ENCODE measurements around the gene USH2A.

USH2A gene

DNA sequence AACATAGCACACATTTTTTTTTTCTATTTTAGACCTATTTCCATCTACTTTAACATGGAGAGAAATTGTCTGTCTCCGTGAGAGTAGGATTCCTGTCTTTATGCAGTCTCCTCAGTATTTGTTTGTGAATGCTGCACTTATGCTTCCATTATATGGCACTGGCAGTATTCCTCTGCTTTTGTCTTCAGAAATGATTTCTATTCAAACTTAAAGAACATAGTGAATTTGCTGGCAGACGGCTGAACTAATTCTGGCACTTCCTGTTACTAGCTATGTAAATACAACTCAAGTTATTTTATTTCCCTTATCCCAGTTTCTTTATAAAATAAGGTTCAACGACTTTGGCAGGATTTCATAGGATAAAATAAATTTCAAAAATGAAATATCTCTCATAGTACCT is 810.9 kb downstream of the USH2A start:
- no peak for FAIRE-seq

DNA sequence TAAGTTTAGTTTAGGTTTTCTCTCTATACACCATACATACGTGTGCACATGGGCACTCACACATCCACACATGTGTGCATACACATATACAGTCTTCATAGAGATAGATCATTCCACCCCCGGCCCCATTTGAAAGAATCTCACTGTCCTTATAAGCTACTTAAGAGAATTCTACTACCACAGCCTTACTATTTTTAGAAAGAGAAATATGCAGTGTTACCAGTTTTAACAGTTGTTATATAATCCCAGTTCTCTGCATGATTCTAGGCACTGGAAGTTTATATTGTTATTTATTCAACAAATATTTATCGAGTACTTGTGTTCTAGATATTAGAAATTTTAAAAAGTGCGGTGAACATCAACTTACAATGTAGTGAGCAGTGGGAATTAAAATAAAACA is 814.6 kb downstream of the USH2A start:
- FAIRE-seq: no peak

DNA sequence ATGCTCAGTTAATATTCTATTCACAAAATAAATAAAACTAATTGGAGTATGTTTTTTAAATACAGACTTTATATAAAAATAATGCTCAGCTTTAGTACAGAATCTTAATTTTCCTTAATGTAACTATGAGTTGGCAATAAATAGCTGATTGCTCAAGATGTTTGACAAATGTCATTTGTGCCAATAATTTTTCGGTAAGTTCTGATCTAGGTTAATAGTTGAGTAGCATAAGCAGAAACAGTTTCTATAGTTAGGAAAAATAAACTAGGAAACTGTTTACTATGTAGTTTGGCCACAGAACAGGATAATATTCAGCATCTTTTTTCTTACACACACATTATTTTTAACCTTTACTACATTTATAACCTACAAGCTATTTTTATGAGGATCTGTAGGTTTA is 815.8 kb downstream of the USH2A start:
- FAIRE-seq: no peak

DNA sequence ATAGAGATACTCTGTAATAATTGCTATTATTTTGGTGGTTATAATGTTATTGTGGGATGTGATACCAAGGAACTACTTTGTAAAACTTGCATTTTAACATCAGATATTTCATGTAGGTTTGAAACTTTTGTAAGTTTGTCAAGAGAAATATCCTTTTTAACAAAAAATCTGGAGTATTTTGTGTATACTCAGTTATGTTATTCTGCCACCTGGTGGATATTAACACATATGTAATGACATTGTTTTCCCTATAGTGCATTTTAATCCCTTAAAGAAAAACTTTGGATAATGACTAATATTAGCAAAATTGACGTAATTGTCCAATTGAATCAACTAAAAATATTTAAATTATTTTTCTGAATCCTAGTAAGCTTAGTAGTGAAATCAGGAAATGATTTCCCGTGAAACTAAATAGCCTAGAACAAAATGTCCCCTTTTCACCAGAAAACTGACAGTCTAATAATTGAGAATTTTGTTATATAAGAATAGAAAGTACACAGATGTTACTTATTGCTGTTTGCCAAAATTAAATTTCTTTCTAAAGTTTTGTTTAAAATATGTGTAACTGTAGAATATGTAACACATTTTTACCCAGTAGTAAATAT is 816.6 kb downstream of the USH2A start:
- peak; percentile 95 for FAIRE-seq

DNA sequence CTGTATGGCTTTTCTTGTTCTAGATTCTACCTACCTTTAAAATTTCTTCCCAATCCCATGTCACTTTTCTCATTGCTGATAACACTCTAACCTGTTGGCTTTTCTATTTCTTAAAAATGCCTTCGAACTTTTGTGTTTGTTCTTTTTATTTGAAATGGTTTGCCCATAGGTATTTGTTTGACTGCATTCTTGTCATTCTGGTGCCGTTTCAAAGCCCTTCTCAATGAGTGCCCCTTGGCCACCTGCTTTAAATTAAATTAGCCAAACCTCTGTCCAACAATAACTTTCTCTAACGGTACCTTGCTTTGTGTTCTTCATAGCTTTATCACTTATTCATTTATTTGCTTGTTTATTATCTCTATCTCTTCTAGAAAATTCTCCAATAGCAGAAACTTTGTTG is 817.2 kb downstream of the USH2A start:
- no peak for FAIRE-seq

DNA sequence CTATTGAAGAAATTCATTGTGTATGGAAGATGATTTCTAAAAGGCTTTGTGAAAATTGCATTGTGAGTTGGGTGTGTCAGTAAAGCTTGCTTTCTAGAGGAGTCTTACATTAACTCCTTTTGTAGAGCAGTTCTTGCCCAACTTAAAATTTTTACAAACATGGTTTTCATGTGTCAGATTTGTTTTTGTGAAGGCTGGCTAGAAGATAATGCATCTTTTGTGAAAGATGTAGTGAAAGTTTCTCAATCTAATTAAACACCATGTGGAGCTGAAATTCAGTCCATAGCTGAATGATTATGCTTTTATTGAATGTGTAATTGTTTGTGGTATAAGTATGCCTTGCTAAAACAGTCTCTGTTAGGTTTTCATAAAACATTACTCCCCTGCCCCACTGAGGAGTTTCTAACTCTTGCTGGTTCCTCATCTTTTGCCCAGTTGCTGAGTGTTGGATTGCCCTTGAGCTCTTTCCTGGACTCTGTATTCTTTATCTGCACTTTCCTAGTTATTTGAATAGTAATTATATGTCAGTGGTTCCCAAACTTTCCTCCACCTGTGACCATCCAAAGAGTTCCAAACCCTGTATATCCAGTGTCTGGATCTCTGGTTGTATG is 818.1 kb downstream of the USH2A start:
- FAIRE-seq: no peak

DNA sequence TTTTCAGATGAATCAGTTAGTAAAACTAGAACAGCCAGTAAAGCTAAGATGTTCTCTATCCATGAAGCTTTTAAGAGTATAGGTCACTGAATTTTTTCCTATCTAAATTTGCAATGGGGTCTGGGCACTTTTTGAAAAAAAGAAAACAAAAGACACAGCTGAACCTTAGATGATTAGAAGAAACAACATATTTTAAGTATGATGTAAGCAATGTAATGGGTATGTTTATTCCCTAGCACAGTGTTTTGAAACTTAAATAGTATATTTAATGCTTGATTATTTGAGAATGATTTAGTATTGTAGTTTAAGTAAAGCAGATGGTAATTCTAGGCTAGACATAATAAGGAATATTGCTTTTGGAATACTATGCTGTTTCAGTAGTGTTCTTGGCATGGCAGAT is 819.9 kb downstream of the USH2A start:
- no peak for FAIRE-seq

DNA sequence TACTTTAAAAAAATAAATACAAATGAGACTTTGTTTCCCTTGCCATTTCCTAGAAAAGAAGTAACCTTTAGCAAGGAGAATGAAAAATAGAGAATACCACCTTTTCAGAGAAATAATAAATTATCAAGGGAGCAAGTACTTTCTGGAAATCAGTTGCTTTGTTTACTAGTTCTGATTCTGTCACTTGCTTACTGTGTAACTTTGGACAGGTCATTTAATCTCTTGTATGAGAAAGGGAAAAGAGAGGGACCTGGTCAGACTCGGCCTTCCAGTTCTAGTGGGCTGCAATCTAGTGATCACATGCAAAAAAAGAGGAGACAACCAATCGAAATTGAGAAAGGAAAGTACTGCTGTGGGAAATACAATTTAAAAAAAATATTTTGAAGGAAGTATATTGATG is 822.0 kb downstream of the USH2A start:
- FAIRE-seq: no peak

DNA sequence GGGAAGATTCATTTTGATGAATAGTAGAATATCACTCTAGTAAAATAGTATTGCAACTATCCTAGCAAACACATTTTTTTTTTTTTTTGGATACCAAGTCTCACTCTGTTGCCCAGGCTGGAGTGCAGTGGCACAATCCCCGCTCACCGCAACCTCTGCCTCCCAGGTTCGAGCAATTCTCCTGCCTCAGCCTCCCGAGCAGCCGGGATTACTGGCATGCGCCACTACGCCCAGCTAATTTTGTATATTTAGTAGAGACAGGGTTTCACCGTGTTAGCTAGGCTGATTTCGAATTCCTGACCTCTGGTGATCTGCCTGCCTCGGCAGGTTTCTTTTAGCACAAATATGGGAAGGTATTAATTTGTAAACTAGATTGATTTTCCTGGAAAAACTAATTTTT is 822.4 kb downstream of the USH2A start:
- no peak for FAIRE-seq

DNA sequence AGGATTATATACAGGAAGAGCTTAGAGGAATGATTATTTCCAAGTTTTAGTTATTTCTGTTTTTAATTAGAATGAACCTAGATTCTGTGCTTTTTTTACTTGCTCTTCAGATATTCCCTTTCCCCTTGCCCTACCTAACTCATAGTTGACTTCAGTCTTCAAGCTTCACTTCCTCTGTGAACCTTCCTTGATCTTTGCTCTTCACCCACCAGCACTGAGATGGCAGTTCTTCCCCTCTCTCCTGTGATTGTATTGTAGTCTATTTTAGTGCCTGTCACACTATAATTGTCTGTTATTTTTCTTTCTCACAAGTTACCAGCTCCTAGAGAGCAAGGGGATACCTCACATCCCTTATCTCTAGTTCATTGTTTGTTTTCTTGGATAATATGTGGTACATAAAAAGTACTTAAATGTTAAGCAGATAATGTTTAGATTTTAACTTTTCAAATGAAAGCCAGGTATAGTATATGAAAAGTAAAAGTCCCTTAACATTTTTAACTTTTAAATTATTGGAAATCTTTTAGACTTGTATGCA is 822.9 kb downstream of the USH2A start:
- FAIRE-seq: no peak

DNA sequence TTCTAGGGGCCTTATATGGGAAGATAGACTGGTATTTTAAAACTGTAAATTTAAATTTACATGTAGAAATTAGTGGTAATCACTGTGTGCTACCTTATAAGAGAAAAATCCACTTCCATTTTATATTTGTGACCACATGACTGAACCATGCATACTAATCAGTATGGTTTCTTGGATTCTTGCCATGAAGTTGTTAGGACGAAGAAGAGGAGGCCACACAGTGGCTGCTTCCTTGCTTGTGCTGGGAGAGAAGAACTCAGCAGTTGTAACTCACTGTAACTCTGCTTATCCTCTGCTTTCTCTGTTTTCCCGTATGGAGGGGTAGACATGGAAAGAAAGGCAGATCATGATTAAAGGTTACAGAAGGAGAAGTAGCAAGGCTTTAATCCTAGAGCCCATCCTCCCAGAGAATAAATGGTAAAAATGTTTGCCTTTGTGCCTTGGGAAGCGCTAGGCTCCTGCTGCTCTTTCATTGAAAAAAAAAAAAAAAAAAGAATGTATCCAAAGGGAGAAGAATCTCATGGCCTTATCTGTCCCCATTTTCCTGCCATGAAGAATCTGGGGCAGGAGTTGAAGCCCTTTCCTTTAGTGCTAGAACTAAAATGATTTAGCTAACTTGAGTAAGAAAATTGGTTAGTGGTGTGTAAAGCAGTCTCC is 823.7 kb downstream of the USH2A start:
- no peak for FAIRE-seq

DNA sequence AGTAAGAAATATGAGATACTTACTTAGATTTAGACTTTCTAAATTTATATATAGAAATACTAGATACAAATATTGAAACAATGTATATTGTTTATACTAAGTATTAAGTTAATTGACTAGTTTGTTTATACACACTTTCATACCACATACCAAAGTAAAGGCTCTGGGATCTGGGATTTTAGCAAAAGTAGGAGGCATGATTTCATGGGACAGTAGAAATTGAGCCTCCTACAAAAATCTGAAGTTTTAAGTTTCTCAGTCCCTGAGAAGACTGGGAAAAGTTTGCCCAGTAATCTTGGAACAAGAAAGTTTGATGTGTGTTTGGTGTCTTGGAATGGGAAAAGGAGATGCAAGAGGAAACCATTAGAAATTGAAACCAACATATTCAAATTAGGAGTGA is 825.3 kb downstream of the USH2A start:
- FAIRE-seq: no peak

DNA sequence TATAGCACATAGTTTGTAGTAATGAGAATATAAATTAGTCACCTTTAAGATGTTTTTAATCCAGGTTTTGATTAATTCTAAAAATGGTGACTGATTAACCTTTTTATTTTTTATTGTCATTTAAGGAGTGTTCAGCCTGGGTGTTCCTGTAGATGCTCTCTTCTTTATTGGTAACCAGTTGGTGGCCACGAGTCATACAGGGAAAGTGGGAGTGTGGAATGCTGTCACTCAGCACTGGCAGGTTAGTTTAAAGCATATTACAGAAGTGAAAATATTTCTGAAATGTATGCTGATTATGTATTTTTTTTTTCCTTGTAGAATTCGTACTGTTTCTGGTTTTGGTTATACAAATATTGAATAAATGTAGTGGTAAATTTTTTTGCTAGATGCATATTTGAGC is 828.0 kb downstream of the USH2A start:
- FAIRE-seq: peak; percentile 43

DNA sequence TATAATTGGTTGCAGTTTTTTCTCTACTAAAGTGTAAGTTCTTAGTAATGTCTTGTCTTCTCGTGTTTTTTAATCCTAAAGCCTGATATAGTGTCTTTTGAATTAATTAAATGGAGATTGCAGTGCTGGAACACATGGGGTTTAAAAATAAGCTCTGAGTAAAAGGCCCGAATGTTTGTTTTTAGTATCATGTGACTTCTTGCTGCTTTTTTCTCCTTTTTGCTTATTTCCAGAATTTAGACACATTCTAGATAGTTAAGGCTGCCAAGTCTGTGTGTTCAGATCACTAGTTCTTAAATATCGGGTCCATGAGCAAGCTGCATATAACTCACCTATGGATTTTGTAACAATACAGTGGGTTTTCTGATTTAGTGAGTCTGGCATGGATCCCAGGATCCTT is 828.6 kb downstream of the USH2A start:
- FAIRE-seq: no peak

DNA sequence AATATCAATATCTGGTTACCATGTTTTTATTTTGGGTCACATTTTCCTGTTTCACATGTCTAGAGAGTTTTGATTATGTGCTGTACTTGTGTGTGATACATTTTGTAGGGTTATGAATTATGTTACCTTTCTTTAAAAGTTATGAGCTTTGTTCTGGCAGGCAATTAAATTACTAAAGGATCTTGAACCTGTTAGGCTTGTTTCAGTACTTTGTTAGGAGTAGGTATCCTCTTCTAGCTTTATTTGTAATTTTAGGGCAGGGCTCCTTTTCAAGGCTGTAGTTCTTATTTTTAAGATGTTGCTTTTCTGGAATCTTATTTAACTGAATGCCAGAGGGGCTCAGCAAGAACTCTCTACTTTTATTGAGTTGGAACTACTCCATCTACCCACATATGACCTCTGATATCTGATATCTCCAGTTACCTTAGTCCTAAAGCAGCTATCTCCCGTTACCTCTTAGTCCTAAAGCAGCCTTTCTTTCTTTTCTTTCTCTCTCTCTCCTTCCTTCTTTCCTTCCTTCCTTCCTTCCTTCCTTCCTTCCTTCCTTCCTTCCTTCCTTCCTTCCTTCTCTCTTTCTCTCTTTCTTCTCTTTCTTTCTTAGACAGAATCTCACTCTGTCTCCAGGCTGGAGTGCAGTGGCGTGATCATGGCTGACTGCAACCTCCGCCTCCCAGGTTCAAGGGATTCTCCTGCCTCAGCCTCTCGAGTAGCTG is 832.3 kb downstream of the USH2A start:
- FAIRE-seq: no peak

DNA sequence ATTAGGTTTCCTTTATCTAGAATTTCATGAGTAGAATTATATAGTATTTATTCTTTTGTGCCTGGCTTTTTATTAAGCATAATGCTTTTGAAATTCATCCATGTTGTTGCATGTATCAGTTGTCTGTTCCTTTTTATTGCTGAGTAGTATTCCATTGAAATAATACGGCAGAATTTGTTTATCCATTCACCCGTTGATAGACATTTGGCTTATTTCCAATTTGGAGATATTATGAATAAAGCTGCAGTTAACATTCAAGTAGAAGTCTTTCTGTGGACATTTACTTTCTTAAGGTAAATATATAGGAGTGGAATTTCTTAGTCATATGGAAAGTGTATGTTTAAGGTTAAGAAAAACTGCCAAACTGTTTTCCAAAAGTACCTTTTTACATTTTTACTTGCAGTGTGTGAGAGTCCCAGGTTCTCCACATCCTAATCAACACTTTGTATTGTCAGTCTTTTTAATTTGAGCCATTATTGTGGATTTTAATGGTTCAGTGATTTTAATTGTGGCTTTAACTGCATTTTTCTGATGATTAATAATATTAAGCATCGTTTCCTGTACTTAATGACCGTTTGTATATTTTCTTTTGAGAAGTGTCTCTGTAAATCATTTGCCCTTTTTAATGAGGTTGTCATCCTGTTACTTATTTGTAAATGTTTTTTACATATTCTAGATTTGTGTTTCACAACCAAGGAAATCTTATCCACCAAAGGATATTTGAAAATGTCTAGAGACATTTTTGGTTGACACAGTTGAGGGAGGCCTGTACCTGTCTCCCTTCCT is 833.4 kb downstream of the USH2A start:
- no peak for FAIRE-seq

DNA sequence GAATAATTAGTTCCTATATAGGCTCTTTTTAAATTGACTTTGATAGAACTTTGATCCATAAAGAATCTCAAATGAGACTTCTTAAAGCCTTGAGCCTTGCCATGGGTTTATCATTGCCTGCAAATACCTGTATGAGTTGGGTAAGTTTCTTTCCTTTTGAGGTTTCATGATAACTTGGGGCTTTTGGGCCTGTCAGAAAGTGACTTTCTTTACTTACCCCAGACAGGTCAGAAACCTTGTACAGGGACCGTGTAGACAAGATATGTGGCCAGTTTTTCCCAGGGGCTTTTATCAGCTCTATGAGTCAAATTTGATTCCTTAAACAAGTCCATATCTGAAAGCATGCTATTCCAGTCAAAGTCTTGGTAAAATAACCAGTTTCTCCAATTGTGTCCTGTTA is 838.9 kb downstream of the USH2A start:
- FAIRE-seq: no peak

DNA sequence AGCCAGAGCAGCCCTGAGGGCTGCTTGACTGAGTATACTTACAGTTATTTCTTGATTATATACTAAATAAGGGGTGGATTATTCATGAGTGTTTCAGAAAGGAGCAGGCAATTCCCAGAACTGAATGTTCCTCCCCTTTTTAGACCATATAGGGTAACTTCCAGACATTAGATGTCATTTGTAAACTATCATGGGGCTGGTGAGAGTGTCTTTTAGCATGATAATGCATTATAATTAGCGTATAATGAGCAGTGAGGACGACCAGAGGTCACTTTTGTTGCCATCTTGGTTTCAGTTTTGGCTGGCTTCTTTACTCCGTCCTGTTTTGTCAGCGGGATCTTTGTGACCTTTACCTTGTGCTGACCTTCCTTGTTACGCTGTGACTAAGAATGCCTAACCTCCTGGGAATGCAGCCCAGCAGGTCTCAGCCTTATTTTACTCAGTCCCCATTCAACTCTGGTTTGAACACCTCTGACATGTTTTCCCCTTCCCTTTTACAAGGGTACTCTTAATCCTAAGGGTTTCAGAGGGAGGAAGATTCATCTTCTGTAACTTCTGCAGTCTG is 840.0 kb downstream of the USH2A start:
- FAIRE-seq: no peak

DNA sequence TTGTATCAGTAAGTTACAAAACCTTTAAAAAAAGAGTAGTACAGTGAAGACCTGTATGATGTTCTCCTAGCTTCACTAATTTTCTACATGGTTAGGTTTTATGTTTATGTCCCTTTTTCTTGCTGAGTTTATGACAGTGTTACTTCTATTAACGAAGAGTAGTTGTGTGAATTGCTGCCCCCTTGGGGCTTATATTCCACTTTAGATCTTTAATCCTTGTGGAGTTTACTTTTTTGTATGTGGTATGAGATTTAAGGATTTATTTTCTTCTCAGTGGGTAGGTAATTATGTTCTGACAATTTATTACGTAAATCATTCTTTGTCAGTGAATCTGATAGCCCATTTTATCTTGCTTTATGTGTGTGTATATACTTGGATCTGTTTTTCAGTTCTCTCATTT is 841.4 kb downstream of the USH2A start:
- no peak for FAIRE-seq
